HT-29 (cell line): ENCODE results near the gene WARS2. TPM values are rescaled to one million over a fixed set of nuclear protein-coding genes. Genes with fewer than 3 reads are reported as not detected.

Source experiments
- DNase-seq: peaks from one replicate; pipeline ENCODE4 v3.0.0-alpha.2; 2015; ENCODE audit warnings: low spot score
- total RNA-seq: library from RNA; depleted of rRNA; stranded (reverse); fragments of >200 nt; shearing (Covaris generic); gene quantifications from 2 replicates; pipeline ENCODE4 v1.2.3, GENCODE V29; 2014

Gene WARS2
- total RNA-seq, 1 experiment from 2014 or later, result 13.1 TPM

DNA sequence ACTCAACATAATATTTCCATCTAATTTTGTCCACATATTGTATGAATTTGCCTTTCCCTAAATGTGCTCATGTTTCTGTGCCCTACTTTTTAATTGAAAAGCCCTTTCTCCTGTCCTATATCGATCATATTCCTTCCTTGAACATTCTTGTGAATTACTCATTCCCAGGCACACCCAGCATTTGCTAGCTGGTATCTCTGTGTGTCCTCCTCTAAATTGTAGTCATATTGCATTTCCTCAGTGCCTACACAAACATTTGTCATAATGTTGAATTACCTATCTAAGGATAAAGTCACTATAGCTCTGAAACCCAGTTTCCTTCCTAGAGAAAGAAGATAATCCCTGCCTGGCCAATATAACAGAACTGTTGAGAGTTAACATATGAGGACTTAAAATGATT, 112.7 kb downstream of the WARS2 start:
- no peak for DNase-seq

DNA sequence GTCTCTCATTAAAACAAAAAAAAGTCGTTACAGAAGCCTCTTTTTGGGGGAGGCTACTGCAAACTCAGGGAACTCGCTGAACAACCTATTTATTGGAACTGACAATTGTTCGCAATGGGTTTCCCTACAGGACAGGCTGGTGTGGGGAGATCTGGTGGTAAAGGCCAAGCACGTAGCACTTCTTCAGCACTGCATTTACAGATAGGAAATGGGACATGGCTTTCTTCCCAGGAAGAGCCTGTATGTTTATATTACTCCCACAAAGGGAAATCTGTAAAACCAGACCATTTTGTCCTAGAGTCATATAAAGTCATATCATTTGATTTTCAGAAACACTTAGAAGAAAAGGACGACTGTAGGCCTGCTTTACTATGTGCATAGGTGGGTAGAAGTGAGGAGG, 113.5 kb downstream of the WARS2 start:
- DNase-seq, result no peak

DNA sequence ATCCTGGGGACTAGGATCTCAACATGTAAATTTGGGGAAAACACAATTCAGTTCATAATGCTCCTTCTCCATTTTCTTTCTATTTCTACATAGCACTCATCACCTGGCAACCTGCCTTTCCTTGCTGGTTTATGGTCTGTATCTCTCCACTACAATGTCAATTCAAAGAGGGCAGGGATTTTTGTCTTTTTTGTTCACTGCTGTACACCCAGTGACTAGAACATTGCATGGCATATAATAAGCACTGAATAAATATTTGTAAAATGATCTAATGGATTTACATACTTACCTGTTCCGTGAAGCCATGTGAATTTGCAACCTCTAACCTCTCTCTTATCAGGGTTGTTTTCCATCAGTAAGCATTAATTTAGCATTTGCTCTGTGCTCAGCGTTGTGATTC, 124.9 kb downstream of the WARS2 start:
- DNase-seq, result no peak

- DNase-seq, result peak; percentile 45
Measured at GRCh38 chr1:119012383-119012782, 128.1 kb downstream of the WARS2 start.

GRCh38 chr1:119011706-119012105, 128.7 kb downstream of the WARS2 start:
- DNase-seq, result no peak

- no peak for DNase-seq
Measured at GRCh38 chr1:119011116-119011515, 129.3 kb downstream of the WARS2 start.

GRCh38 chr1:119010201-119010600, 130.3 kb downstream of the WARS2 start:
- DNase-seq, result no peak

GRCh38 chr1:119009312-119009655, 131.2 kb downstream of the WARS2 start:
- DNase-seq, result no peak

- peak; percentile 72 for DNase-seq
Measured at GRCh38 chr1:119008483-119009311, 131.8 kb downstream of the WARS2 start.

GRCh38 chr1:119007670-119008482, 132.6 kb downstream of the WARS2 start:
- no peak for DNase-seq

DNA sequence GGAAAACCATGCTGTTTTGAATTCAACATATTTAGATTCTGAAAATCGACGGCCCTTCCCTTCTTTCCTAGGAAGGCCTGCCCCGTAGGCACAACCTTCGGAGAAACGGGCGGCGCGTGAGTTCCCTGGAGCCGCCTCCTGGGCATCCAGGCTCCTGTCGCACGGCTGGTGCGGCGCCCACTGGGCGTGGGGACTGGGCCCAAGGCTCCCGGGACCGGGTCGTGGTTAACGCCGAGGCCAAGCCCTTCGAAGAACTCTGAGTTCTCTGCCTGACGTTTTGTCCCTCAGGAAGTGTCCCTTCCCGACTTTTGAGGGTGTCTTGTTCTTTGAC, 133.1 kb downstream of the WARS2 start:
- no peak for DNase-seq

DNA sequence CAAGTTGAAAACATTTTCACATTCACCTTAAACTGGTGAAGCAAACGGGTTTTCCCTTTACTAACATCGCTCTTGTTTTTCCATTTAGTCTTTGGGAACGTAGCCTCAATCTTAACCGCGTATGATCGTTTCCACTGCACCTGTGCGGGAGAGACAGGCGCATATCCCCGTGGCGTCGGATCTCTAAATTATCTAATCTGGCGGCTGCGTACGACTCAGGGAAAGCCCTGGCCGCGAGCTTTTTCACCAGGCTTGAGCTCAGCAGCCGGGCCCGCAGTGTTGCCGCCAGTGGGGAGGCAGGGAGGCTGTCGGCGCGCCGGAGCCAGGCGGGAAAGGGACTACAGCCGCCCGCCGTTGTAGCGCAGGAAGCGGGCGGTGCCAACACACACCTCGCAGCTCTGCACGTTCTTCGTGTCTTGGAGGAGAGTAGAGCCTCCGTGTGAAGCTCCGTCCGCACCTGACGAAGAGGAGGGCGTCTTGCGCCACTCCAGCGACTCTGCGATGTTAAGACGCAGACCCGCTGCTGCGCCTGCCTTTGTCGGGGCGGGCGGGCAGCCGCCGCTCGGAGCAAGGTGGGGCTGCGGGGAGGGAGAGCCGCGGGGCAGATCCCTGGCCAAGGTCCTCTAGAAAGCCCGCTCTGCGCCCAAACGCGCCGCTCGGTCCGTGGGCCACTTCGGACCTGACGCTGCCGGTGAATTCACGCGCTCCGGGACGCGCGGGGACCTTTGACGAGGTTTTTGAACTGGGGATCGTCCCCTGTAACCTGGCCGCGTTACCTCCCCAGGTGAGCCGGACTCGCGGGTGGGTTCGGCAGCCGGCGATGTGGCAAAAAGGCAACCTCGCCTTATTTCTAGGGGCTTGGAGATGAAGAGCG, 133.8 kb downstream of the WARS2 start:
- no peak for DNase-seq

GRCh38 chr1:119005724-119006405, 134.6 kb downstream of the WARS2 start:
- DNase-seq, result no peak

GRCh38 chr1:119004781-119005180, 135.7 kb downstream of the WARS2 start:
- no peak for DNase-seq

DNA sequence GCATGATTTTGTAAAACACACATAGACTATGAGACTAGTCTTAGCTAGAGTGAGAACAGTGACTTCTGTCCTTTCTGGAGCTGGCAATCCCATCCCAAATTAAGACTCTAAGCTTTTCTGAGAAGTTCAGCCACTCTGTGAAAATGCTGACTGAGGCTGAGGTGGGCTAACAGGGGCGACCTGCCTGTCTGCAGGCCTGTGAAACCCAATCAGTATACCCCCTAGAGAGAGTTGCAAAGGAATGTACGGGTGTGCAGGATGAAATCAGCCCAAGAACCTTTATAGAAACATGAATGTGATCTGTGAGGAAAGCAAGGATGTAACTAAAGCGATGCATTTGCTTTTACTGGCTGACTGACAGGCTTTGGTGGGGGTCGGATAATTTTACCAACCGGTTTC, 136.3 kb downstream of the WARS2 start:
- no peak for DNase-seq

DNA sequence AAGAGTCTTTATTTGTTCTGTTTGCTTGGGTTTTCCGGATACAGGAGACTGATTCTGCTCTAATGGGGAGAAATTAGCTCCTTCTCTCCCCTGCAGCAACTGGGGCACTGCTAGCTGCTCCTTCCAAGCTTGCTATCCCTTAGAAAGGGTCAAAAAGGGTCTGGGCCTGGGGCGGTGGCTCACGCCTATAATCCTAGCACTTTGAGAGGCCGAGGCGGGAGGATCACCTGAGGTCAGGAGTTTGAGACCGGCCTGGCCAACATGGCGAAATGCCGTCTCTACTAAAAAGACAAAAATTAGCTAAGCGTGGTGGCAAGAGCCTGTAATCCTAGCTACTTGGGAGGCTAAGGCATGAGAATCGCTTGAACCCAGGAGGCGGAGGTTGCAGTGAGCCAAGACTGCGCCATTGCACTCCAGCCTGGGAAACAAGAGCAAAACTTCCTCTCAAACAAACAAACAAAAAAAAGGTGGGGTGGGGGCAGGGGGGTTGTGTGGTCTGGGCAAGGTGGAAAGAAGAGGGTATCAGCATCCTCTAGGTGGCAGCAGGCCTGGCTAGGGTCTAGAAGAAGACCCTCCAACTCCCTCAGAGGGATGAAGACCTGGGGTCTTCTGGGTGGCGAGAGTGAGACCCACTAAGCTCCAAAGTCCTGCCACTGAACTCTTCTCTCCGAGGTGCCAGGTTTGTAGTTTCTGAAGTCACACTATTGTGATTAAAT, 136.9 kb downstream of the WARS2 start:
- DNase-seq, result no peak

DNA sequence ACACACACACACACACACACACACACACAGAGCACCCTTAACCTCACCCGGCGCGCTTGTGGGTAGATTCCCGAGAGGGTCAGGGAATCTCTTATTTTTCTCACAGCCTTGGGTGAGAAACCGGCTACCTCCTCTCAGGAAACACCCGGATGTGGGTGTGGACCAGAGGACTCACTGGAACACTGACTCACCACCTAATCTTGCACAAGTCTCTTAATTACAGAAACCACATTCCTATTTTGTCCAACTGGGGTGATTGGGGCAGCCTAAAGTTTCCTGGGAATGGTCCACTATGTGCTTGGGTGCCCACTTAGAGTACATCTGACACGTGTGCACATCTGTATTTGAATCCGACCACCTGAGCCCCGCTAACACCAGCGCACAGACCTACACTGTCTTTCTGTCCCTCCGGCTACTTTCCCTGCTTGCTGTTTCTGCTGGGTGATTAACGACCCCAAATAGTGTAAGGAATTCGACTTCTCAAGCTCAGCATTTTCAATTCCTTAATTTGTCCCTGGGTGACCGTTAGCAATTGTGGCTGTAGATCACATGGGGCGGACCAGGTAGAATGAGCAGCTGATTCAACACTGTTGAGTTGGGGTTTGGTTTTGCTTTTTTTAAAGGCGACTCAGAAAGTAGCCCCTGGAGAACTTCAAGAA, 138.3 kb downstream of the WARS2 start:
- peak; percentile 52 for DNase-seq

GRCh38 chr1:119001181-119002027, 139.0 kb downstream of the WARS2 start:
- DNase-seq, result peak; percentile 27
